ENCODE measurements around the gene CPNE4. TPM values are rescaled to one million over a fixed set of nuclear protein-coding genes. Genes with fewer than 3 reads are reported as not detected.

The CPNE4 gene
- total and polyA plus RNA-seq, 9 of the 15 experiments (the other 6 are each of a cell fraction or from before 2014, with no cell fraction given) = not detected

DNA sequence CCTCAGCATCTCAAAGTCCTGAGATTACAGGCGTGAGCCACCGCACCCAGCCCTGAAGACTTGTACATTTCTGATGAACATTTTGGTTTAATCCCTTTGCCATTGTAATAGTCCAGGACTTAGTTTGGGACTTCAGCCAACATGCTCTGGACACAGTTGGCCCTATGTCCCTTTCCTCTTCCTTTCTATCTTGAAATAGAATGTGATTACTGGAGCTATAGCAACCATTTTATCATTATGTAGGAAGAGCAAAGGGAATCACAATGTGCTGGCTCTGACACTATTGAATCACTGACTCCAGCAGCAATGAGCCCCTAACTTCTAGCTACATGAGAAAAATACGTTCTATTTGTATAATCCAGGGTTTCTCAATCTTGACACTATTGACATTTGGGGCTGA is 497.3 kb downstream of the CPNE4 start:
- Histone ChIP-seq H3K4me2 (ENCODE audit: insufficient read depth, low read length) (no peak overlapping the region), H3K9me3 (replicated peaks; ENCODE audit: control insufficient read depth, insufficient read depth, low read depth, low read length) (no peaks in the 10 kb centered on the region), H3K9me1 (ENCODE audit: control insufficient read depth, insufficient read depth, low read length) (no peaks in the 10 kb centered on the region), H4K20me1 (replicated peaks; ENCODE audit: control insufficient read depth, insufficient read depth, low read length) (no peaks in the 10 kb centered on the region), H3K4me3 (no peak overlapping the region), H3K4me1 (replicated peaks in 1 of 2; ENCODE audit: control insufficient read depth in 2 of 2, insufficient read depth in 2 of 2, low read length in 2 of 2) (no peaks in the 10 kb centered on the region), H3K27me3 (ENCODE audit: control insufficient read depth in 2 of 2, insufficient read depth in 2 of 2, low read length in 2 of 2) (no peaks in the 10 kb centered on the region; a peak in 1 of 5 replicates), H3K36me3 (ENCODE audit: control insufficient read depth, insufficient read depth, low read length) (no peaks in the 10 kb centered on the region), H2AFZ (ENCODE audit: low read depth, low read length) (no peak overlapping the region), H3K9ac (ENCODE audit: insufficient read depth in 1 of 2, low read depth in 2 of 2, low read length in 2 of 2) (no peak overlapping the region), H3K79me2 (ENCODE audit: control insufficient read depth, insufficient read depth, low read length) (no peaks in the 10 kb centered on the region), H3K27ac (ENCODE audit: extremely low read depth, low read depth, low read length) (no peak overlapping the region)
- in situ Hi-C loops (cut with MboI) = no loop called here
- 0% methylated on average over 1 of the region's 3 CpGs for WGBS (ENCODE audit: insufficient coverage, low coverage, missing lambda C conversion rate)
- POLR2A ChIA-PET = no interaction called here
- TF ChIP-seq SLC30A9 (CRISPR knock-in tag; IDR thresholded peaks at IDR 0.05) (no peak), SRF (CRISPR knock-in tag; IDR thresholded peaks at IDR 0.05) (no peak), GTF2E2 (tag; IDR thresholded peaks at IDR 0.05) (no peak), ILK (tag; IDR thresholded peaks at IDR 0.05; ENCODE audit: borderline replicate concordance, low read depth) (no peak), GATAD2B (IDR thresholded peaks at IDR 0.05; ENCODE audit: borderline replicate concordance) (no peak), GATA2 (CRISPR knock-in tag; IDR thresholded peaks at IDR 0.05) (no peak), ZNF280A (IDR thresholded peaks at IDR 0.05; ENCODE audit: low read depth, partially characterized antibody) (no peak), ZFX (CRISPR knock-in tag; IDR thresholded peaks at IDR 0.05) (no peak), ZFP30 (CRISPR knock-in tag; IDR thresholded peaks at IDR 0.05; ENCODE audit: borderline replicate concordance) (no peak), POLR3G (IDR thresholded peaks at IDR 0.05; ENCODE audit: extremely low read depth, insufficient read length, insufficient replicate concordance) (no peak), ZNF212 (CRISPR knock-in tag; IDR thresholded peaks at IDR 0.05) (no peak), USF1 (CRISPR knock-in tag; IDR thresholded peaks at IDR 0.05) (no peak), MCM5 (IDR thresholded peaks at IDR 0.05; ENCODE audit: low read depth) (no peak), ZNF143 (CRISPR knock-in tag; IDR thresholded peaks at IDR 0.05) (no peak), MYC (IDR thresholded peaks at IDR 0.05; ENCODE audit: low read depth, low read length) (no peak), MYC (CRISPR knock-in tag; IDR thresholded peaks at IDR 0.05; ENCODE audit: borderline replicate concordance, low read depth) (no peak)
- FAIRE-seq = no peak
- intact Hi-C loops (cut with micrococcal nuclease) = no loop called here
- DNase-seq (ENCODE audit: extremely low read depth in 1 of 4, low spot score in 3 of 4) = no peak
- no peak for ATAC-seq
- CTCF ChIA-PET (ENCODE audit: low intra/inter-chr PET ratio) = no interaction called here
- BruUV-seq (replicated peaks) = no TSS peak

Data from K562 (cell line).